WI38 (cell line): Measurements from ENCODE around the gene SHISAL1.

Experiments
- H3K4me3 ChIP-seq: 2 replicates; pipeline ENCODE4 v1.5.1; 2011; ENCODE audit warnings: low read depth, mild to moderate bottlenecking, control low read depth, low read length
- CTCF ChIP-seq: IDR thresholded peaks from 2 replicates; pipeline ENCODE4 v1.5.1; 2012; ENCODE audit warnings: low read depth, mild to moderate bottlenecking, control low read depth, low read length

SHISAL1 gene

DNA sequence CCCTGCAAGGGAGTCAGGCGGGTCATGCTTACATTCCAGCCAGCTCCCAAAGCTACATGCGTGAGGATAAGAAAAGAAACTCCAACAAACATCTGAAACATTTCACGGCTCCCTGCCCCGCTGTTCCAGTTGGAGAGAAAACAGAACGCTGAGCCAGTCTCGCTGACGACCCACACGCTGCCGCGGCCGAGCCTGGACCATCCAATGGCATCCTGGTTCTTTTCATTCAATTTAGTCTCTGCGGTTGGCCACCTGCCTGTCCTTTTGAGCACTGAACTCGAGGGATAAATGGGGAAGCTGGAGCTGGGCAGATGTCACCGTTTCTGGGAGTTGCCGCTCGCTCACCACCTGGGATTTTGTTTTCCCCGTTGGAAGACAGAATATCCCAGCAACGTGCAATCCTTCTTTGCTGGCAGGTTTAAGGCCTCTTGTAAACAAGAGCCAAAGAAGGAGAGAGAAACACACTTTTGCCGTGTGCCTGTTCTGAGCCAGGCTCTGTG is 45.3 kb upstream of the SHISAL1 start:
- H3K4me3 ChIP-seq = no peak overlapping the region
- no peak for TF ChIP-seq CTCF

- H3K4me3 ChIP-seq = no peak overlapping the region
- TF ChIP-seq CTCF = no peak
These were observed 44.7 kb upstream of the SHISAL1 start for GRCh38 chr22:44357296-44357965.

DNA sequence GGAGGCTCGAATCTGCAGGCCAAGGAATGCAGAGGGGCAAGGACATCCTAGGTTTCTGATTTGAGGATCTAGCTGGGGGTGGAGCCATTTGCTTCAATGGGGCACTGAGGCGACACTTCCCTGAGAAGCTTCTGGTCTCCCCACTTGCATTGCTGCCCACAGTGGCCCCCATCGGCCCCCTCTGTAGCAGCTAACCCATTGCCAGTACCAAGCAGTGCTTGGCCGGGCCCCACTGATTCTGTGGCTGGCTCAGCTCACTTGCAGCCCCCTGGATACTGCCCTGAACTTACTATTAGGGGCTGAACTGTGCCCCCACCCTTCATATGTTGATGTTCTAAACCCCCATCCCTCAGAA is 42.9 kb upstream of the SHISAL1 start:
- TF ChIP-seq CTCF = no peak
- no peak overlapping the region for H3K4me3 ChIP-seq

DNA sequence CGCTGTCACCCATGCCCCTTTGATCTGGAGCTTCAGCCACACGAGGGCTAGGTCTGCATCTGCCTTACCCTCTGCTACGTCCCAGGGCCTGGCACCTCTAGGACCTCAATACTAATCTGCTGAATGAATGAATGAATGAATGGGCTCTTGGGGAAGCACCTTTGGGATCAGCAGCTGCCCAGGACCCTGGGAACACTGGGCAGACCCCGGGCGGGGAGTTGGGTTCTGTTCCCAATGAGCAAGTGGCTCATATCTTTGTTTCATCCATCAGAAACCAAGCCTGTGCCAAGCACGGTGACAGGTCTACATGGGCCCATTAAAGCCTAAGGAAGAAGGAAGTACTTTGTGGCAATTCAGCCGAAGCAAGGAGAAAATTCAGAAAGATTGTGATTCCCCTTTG is 41.5 kb upstream of the SHISAL1 start:
- no peak for TF ChIP-seq CTCF
- no peak overlapping the region for H3K4me3 ChIP-seq

DNA sequence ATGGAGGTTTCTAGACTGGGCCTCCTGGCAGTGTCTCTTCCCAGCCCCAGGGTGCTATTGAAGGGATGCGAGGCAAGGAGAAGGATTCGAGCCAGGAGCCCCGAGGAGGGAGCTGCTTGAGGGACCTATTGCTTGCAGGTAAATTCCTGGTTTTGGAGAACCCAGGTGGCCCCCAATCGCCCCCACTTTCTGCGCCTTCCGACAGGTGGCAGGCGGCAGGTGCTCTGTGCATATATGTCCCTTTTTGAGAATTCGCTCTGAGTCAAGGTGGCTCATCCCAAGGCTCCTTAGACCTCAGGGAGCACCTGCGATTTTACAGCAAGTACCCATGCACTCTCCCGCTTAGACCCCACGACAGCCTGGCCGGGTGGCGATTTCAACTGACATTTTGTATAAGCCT is 40.3 kb upstream of the SHISAL1 start:
- no peak overlapping the region for H3K4me3 ChIP-seq
- no peak for TF ChIP-seq CTCF

GRCh38 chr22:44352378-44353035 is 39.8 kb upstream of the SHISAL1 start:
- no peak for TF ChIP-seq CTCF
- H3K4me3 ChIP-seq = no peak overlapping the region

- H3K4me3 ChIP-seq = peak overlapping the region; percentile 30
- TF ChIP-seq CTCF = no peak
These were observed 39.1 kb upstream of the SHISAL1 start for GRCh38 chr22:44351685-44352377.
